ENCODE measurements around the gene TBX20.

Gene TBX20

GRCh38 chr7:35250941-35251340, 3.0 kb downstream of the TBX20 start:
- TF ChIP-seq RARB (CRISPR knock-in tag; IDR thresholded peaks at IDR 0.05), result no peak
- no peak for TF ChIP-seq ZNF70 (CRISPR knock-in tag; IDR thresholded peaks at IDR 0.05)
- TF ChIP-seq TOX (CRISPR knock-in tag; IDR thresholded peaks at IDR 0.05; ENCODE audit: borderline replicate concordance), result no peak
- TF ChIP-seq CSRNP3 (CRISPR knock-in tag; IDR thresholded peaks at IDR 0.05), result no peak
- TF ChIP-seq PPARA (CRISPR knock-in tag; IDR thresholded peaks at IDR 0.05; ENCODE audit: borderline replicate concordance), result no peak
- no peak for TF ChIP-seq ARNTL (CRISPR knock-in tag; IDR thresholded peaks at IDR 0.05; ENCODE audit: borderline replicate concordance, low read depth)
- no peak for TF ChIP-seq ZFP30 (CRISPR knock-in tag; IDR thresholded peaks at IDR 0.05)
- no peak for TF ChIP-seq ZNF8 (CRISPR knock-in tag; IDR thresholded peaks at IDR 0.05)
- TF ChIP-seq OSR1 (CRISPR knock-in tag; IDR thresholded peaks at IDR 0.05), result no peak
- no peak for TF ChIP-seq POU6F1 (CRISPR knock-in tag; IDR thresholded peaks at IDR 0.05; ENCODE audit: borderline replicate concordance, low read depth)
- TF ChIP-seq PATZ1 (CRISPR knock-in tag; IDR thresholded peaks at IDR 0.05; ENCODE audit: borderline replicate concordance), result no peak
- TF ChIP-seq SNAI2 (CRISPR knock-in tag; IDR thresholded peaks at IDR 0.05), result no peak
- no peak for TF ChIP-seq BACH2 (CRISPR knock-in tag; IDR thresholded peaks at IDR 0.05; ENCODE audit: borderline replicate concordance)
- TF ChIP-seq CREB5 (CRISPR knock-in tag; IDR thresholded peaks at IDR 0.05; ENCODE audit: low read depth), result no peak
- no peak for TF ChIP-seq ZC3H10 (CRISPR knock-in tag; IDR thresholded peaks at IDR 0.05)
- no peak for TF ChIP-seq ZNF565 (CRISPR knock-in tag; conservative IDR thresholded peaks at IDR 0.05; ENCODE audit: low read depth)
- TF ChIP-seq ESRRG (CRISPR knock-in tag; IDR thresholded peaks at IDR 0.05), result no peak
- TF ChIP-seq TSHZ2 (CRISPR knock-in tag; IDR thresholded peaks at IDR 0.05), result no peak
- TF ChIP-seq CSDC2 (CRISPR knock-in tag; IDR thresholded peaks at IDR 0.05), result no peak
- TF ChIP-seq ISL1 (CRISPR knock-in tag; IDR thresholded peaks at IDR 0.05), result no peak
- ATAC-seq, result no peak

GRCh38 chr7:35250452-35250851, 3.4 kb downstream of the TBX20 start:
- TF ChIP-seq ZFP30 (CRISPR knock-in tag; IDR thresholded peaks at IDR 0.05), result no peak
- TF ChIP-seq TSHZ2 (CRISPR knock-in tag; IDR thresholded peaks at IDR 0.05), result no peak
- no peak for TF ChIP-seq POU6F1 (CRISPR knock-in tag; IDR thresholded peaks at IDR 0.05; ENCODE audit: borderline replicate concordance, low read depth)
- TF ChIP-seq ZNF565 (CRISPR knock-in tag; conservative IDR thresholded peaks at IDR 0.05; ENCODE audit: low read depth), result no peak
- no peak for TF ChIP-seq ESRRG (CRISPR knock-in tag; IDR thresholded peaks at IDR 0.05)
- no peak for TF ChIP-seq GLIS3 (CRISPR knock-in tag; IDR thresholded peaks at IDR 0.05)
- no peak for TF ChIP-seq TOX (CRISPR knock-in tag; IDR thresholded peaks at IDR 0.05; ENCODE audit: borderline replicate concordance)
- no peak for TF ChIP-seq PATZ1 (CRISPR knock-in tag; IDR thresholded peaks at IDR 0.05; ENCODE audit: borderline replicate concordance)
- no peak for ATAC-seq
